GM21390 (cell line): Measurements from ENCODE around the gene PGBD2.
"Not testable (repeated sequence)": the region's sequence is repeated elsewhere in the genome, so short reads cannot be mapped to it uniquely, and the experiment has no call there.

ENCODE experiments used
- ATAC-seq: cut with Tn5 transposase; IDR thresholded peaks from one replicate; pipeline ENCODE4 v1.9.1; 2021; ENCODE audit not compliant: unreplicated experiment

PGBD2 gene, protein sequence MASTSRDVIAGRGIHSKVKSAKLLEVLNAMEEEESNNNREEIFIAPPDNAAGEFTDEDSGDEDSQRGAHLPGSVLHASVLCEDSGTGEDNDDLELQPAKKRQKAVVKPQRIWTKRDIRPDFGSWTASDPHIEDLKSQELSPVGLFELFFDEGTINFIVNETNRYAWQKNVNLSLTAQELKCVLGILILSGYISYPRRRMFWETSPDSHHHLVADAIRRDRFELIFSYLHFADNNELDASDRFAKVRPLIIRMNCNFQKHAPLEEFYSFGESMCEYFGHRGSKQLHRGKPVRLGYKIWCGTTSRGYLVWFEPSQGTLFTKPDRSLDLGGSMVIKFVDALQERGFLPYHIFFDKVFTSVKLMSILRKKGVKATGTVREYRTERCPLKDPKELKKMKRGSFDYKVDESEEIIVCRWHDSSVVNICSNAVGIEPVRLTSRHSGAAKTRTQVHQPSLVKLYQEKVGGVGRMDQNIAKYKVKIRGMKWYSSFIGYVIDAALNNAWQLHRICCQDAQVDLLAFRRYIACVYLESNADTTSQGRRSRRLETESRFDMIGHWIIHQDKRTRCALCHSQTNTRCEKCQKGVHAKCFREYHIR

DNA sequence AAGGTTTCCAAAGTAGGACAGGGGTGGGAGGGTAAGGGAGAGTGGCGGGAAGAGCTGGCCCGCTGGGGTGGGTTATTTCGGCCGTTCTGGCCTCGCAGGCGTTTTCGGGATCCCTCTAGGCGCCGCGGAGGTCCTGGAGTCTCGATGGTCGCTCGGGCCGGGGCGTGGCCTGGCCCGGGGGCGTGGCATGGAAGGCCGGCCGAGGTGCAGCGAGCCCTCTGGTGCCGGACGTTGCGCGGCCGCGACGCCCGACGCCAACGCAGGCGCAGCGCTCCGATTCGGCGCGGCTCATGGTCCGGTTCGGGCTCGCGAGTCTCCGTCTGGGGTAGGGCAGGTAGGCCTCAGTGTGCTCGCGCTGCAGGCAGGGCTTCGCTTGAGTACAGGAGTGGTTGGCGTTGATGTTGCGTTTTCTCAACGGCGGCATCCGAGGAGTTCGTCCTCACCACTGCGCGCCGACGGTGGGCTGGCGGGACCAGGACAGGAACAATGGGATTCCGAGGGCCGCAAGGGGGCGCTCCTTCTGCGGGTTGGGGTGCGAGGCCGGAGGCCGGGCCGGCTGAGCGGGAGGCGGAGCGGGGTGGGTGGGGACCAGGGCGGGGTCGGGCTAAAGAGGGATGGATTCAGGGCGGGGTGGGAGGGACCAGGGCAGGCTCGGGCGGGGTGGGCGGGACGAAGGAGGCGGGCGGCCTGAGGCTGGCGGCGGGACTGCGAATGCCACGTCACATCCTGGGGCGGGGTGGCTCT lies at the start of gene PGBD2:
Gene PGBD2, plus strand, starts transcription at position 227 of the 744 bp plus-strand sequence. CDS start 7,628 bp downstream, outside the sequence.
- peak; percentile 93 for ATAC-seq

- ATAC-seq: no peak
Measured at GRCh38 chr1:248857201-248857600, 48.8 kb upstream of the PGBD2 start.

DNA sequence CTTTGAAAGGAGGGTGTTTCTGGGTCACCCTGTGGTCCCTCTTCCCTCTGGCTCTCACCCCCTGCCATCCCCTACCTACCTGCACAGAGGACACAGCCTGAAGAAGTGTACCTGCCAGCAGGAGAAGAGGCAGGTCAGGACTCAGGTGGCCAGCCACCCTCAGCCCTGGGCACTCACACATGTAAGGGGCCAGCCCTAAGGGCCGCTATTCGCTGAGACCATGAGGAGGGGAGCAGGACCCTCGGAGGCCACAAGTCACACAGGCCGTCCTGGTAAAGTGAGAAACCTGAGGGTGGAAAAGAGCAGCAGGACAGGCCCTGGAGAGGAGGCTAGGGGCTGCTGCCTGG lies 48.3 kb upstream of the PGBD2 start:
- peak; percentile 1 for ATAC-seq

DNA sequence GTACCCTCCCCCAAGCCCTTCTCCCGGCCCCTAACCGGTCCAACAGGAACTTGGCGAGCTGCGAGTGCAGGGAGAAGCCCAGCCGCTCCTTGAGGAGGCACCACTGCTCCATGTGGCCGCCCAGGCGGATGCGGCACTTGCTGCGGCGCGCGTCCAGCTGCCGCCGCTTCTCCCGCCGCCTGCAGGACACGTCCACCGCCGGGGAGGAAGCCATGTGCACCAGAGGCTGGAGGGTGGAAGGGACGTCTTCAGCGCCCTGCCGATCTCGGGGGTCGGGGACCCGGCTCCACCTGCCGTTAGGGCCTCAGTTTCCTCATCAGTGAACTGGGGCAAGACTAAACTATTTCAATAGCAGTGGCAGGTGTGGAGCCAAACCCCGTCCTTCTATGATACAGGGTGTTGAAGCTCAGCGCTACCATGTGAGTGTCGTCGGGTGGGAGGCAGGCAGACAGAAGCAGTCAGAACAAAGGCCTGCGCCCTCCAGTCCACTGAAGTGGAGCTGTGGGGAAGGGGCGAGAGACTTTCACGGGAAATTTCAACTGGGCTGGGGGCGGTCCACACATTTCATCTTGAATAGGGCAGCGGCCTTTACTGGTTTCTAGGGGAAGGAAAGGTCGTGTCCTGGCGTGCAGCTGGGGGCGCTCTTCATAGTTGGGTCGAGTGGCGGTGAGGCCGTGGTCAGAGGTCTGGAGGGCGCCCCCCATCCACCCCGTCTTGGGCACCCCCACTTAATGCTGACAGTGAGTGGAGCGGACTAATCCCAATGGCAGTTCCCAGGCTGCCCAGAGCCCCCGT lies 47.7 kb upstream of the PGBD2 start:
- ATAC-seq: peak; percentile 37

DNA sequence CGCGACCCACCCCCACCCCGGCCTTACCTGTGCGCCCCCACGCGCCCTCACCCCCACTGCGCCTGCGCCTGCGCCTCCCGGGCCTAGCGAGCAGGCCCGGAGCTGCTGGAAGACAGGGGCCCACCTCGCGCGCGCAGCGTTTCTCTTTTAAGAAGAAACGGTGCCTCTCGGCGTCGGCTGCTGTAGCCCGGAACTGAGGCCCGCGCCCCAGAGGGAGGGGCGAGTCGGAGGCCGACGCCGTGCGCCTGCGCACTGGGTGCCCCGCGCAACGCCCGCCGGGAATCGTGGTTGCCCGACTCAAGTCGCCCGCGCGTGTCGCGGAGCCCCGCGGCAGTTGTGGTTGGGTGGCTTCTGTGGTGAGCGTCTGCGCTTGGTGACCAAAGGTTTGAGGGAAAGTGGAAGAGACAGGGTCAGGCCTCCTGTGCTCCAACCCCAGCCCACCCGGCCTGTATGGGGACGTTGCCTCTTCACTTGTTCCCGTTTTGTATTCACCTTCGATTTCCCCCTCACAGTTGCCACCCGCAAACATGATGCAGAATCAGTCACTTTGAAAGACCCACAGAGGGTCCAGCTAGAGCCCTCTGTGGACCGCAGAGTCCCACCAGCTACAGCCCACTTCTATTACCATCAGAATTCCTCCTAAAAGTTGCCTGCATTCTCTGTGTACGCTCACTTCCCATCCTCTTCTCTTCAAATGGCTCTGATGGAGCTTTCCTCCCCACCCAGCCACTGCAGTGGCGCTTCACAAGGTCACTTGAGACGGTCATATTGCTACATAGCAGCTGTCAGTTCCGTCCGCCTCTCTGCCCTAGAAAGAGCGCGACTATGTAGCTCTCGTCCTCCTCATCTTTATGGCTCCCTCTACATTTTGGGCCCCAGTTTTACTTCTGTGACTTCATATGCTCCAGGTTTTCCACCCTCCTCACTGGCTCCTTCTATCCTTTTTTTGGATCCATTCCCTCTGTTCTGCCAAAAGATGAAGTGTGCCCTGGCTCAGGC lies 46.8 kb upstream of the PGBD2 start, which contains the start of gene ZNF692:
Gene ZNF692, minus strand, starts transcription at position 195 of the 999 bp plus-strand sequence. CDS start 776 bp downstream, outside the sequence.
- ATAC-seq: peak; percentile 72

DNA sequence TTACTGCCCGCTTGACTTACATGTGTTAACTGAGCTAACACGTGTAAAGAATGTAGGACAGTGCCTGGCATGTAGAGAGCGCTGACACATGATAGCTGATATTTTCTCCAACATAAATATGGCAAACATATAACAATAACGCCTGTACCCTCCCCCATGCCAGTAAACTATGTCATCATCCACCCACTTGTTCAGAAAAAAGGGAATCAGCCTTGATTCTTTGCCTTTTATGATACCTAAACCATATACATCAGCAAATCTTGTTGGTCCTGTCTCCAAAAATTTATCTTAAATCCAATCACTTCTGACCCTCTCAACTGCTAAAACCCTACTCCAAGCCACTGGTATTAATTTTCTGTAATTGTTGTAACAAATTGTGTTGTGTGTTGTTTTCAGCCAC lies 46.0 kb upstream of the PGBD2 start:
- no peak for ATAC-seq

DNA sequence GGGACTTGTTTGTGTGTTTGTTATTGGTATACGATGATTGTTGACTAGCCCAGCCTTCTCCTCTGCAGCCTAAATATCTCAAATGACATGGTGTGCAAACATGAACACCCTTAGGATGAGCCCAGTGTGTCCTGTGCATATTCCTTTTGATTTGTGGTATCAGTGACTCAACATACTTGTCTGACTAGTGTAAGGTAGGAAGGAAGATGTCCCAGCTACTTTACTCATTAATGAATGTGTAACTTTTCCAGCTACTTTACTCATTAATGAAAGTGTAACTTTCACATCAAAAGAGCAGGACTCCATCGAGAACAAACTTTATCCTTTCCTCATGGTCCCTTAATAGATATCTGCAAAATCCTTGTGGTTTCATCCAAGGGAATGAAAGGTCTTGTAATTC lies 44.4 kb upstream of the PGBD2 start:
- ATAC-seq: no peak

DNA sequence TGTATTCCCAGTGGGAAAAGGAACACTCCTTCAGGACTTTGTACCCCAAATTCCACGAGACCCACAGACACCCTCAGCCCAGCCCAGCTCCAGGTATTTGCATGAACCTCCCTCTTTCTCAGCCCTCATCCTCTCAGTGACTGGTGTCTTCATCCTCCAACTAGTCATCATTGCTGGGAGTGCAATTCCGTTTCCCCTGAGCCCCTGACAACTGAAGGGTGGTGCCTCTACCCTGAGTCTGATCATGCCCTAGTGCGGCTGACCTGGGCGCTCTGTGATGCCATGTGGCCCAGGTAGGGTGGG lies 43.4 kb upstream of the PGBD2 start:
- ATAC-seq: peak; percentile 12

GRCh38 chr1:248862998-248863881 lies 42.8 kb upstream of the PGBD2 start:
- ATAC-seq: peak; percentile 68

DNA sequence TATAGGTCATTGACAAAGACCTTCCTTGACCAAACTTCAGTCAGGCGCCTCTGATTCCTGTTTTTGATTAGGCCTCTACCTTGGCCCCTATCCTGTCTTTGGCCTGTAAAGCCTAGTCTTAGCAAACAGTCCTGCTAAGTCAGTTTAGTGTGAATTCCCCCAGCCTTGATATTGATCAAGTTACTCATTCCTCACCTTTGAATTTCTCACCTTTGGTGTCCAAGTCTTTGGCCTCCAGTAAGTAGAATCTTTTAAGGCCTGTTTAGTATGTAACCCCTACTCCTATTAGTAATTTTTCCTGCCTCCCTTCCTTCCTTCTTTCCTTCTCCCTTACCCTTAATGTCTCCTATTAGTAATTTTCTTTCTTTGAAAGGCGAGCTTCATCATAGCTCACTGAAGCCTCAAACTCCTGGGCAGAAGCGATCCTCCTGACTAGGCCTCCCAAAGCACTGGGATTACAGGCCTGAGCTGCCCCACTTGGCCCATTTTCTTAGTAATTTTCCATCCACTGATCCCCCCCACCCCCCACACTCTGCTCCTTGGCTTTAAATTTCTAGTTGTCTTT lies 34.1 kb upstream of the PGBD2 start:
- ATAC-seq: no peak

DNA sequence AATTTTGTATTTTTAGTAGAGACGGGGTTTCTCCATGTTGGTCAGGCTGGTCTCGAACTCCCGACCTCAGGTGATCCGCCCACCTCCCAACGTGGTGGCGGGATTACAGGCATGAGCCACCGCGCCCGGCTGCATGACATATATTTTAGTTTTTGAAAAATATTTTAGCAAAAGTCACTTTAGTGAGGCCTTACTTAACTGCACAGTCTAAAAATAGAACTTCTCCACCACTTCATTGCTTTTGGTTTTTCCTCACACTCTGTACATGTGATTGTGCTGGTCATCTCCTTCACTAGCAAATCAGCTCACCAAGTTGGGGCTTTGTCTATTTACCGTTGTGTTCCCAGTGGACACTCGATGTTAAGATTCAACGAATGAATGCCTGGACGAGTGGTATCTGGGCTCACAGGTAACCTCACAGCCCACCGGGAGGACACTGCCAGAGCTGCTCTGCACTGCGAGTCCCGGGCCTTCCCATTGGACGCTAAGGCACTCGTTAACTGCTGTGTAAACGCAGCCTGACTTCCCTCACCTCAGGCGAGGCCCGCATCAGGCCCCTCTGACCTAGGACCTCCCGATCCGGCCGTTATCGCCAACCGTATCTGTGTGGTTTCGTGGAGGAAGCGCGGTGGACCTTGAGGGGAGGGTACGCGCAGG lies 33.2 kb upstream of the PGBD2 start:
- peak; percentile 42 for ATAC-seq

DNA sequence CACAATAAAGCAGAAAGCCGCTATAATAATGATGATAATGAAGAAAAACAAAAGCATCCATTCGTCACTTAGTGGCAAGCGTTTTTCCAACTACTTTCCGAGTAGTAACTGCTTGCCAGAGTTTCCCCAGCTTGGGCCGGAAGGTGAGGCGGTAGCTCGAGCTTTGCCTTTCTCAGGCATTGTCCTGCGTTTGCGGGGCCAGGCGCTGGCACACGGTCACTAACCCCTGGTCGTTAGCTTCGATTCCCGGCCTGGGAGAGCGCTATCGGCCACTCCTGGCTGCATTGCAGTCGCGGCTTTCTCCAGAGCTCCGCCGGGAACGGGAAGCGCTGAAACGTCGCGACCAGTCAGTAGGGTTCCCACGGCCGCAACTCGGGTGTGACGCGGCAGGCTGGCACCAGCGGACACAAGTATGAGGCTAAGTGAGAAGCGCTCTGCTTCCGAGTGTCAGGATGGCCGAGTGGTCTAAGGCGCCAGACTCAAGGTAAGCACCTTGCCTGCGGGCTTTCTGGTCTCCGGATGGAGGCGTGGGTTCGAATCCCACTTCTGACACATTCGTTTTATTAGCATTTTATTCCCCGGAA lies 32.5 kb upstream of the PGBD2 start:
- peak; percentile 79 for ATAC-seq

DNA sequence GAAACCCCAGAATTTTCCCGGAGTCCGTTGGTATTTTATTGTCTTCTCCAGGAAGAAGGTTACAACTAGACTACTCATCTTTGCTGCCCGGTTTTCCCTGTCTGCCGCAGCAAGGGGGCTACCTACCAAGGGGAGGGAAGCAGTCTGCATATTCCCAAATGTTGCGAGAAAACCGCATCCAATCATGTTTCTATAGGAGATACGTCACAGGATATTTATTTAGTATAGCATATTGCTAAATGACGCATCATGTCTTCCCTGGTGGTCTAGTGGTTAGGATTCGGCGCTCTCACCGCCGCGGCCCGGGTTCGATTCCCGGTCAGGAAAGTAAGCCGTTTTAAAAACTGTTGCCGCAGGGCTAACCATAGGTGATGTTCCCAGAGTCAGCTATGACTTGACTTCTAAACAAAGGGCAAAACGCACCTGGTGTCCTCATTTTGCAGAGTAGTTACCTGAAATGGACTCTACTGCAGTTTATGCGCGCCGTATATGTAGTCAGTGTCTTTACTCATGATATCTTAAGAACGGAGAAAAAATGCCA lies 32.0 kb upstream of the PGBD2 start:
- peak; percentile 56 for ATAC-seq

- ATAC-seq: no peak
Measured at GRCh38 chr1:248881261-248881660, 24.8 kb upstream of the PGBD2 start.

DNA sequence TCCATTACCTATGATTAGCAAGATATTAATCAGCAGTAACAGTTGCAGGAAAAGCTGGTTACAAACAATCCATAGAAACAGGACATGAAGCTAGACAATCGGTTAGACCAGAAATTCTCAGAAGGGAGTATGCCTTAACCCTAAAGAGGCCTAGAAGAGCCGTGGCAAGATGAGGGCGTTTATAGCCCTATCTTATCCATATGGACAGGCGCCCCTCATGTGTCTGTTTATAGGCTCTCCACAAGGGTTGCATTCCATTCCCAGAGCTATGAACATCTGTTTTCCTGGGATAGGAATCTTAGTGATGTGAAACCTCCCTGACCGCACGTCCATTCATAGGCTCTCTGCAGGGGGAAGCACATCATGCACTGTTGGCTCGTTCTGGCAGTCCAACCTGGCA lies 23.6 kb upstream of the PGBD2 start:
- ATAC-seq: not testable (repeated sequence)

DNA sequence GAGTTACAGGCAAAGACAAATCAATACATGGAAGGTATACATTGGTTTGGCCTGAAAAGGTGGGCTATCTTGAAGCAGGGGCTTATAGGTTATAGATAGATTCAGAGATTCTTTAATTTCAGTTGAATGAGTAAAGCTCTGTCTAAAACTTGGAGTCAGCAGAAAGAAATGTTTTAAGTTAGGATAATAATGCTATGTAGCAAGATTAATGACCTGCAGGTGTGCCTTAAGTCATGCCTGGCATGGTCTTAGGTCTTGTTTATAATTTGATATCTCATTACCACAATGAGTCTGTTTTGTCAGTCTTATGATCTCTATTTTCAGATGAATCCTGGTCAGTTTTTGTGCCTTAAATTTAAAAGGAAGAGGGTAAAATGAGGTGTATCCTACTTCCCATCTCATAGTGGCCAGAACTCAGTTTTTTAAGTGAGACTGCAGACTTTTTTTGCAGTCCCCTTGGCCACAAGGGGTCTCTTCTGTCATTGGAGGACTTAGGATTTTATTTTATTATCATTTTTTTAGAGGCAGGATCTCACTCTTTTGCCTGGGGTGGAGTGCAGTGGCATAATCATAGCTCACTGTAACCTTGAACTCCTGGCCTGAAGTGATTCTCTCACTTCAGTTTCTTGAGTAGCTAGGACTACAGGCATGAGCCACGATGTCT lies 21.3 kb upstream of the PGBD2 start:
- no peak for ATAC-seq

DNA sequence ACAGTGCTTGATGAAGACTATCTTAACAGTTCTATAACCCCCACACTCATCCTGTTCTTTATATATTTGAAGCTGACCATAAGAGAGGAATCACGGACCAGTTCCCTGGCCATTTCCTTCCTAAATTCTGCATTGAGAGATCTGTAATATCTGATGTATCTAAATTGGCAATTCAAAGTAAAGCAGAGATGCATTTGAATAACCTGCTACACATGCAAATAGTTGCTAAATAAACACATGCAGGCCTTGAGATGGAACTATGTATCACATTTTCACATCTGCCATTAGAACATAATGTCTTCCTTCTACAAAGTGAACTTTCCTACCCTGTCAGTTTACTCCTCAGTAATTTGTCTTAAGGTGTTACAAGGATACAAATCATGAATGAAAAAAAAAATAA lies 20.4 kb upstream of the PGBD2 start:
- ATAC-seq: no peak
